Vein endothelial cell (primary cell): ENCODE data around the gene VWA5B2. TPM values are rescaled to one million over a fixed set of nuclear protein-coding genes. Genes with fewer than 3 reads are reported as not detected.

ENCODE experiments used
- small RNA-seq: library from RNA; depleted of rRNA; stranded (forward); fragments of <200 nt; gene quantifications from one replicate; pipeline ENCODE3, GENCODE V24; 2012
- total RNA-seq: library from RNA; depleted of rRNA; stranded (reverse); fragments of >200 nt; gene quantifications from 2 replicates; pipeline ENCODE4 v1.2.3, GENCODE V29; 2012

The VWA5B2 gene
- under 0.01 and 0.10 TPM in 2 replicates for total RNA-seq

GRCh38 chr3:184229394-184230080 is at the start of gene VWA5B2:
TSS of gene VWA5B2 (plus strand) at chr3:184229585. CDS start at chr3:184230529, 944 bp downstream.

GRCh38 chr3:184186184-184186901 is 43.0 kb upstream of the VWA5B2 start, which contains the start of gene ABCF3:
TSS of gene ABCF3 (plus strand) at chr3:184186199. CDS start at chr3:184186208, 9 bp downstream.

GRCh38 chr3:184248454-184249411 is 19.3 kb downstream of the VWA5B2 start, which contains the start of gene ALG3:
TSS of gene ALG3 (minus strand) at chr3:184248962. CDS start at chr3:184248940, 22 bp downstream.

GRCh38 chr3:184249412-184250166 is 20.2 kb downstream of the VWA5B2 start, which contains the start of gene EEF1AKMT4:
TSS of gene EEF1AKMT4 (plus strand) at chr3:184249672. CDS start at chr3:184249695, 23 bp downstream.

GRCh38 chr3:184261270-184261853 is 32.0 kb downstream of the VWA5B2 start, which contains the start of gene CAMK2N2:
TSS of gene CAMK2N2 (minus strand) at chr3:184261553. CDS start at chr3:184261285, 268 bp downstream.

GRCh38 chr3:184275961-184276910 is 46.9 kb downstream of the VWA5B2 start, which contains the start of gene ECE2:
TSS of gene ECE2 (plus strand) at chr3:184276022. CDS start at chr3:184276154, 132 bp downstream.

Small RNA genes within 50 kb of the gene (small RNA-seq; reads per million reads assigned to genes)
- gene MIR1224, result not detected

Other genes starting within 250 kb of the VWA5B2 start
- 13.7 and 14.6 TPM in 2 replicates for gene ABCC5, start 211.7 kb upstream of the VWA5B2 start, total RNA-seq
- gene HTR3D, start 197.8 kb upstream of the VWA5B2 start, total RNA-seq, result not detected in 2 replicates
- gene HTR3C, start 176.5 kb upstream of the VWA5B2 start, total RNA-seq, result not detected in 2 replicates
- gene HTR3E, start 132.5 kb upstream of the VWA5B2 start, total RNA-seq, result not detected in 2 replicates
- 40.2 and 40.5 TPM in 2 replicates for gene EIF2B5, start 94.2 kb upstream of the VWA5B2 start, total RNA-seq
- 31.6 and 34.0 TPM in 2 replicates for gene DVL3, start 74.2 kb upstream of the VWA5B2 start, total RNA-seq
- 389 and 410 TPM in 2 replicates for gene AP2M1, start 54.7 kb upstream of the VWA5B2 start, total RNA-seq
- 31.9 and 40.5 TPM in 2 replicates for gene ABCF3, start 43.4 kb upstream of the VWA5B2 start, total RNA-seq
- gene ALG3, start 19.4 kb downstream of the VWA5B2 start, total RNA-seq, result 30.5 and 40.5 TPM in 2 replicates
- 3.3 and 6.2 TPM in 2 replicates for gene EEF1AKMT4, start 20.1 kb downstream of the VWA5B2 start, total RNA-seq
- not detected in 2 replicates for gene CAMK2N2, start 32.0 kb downstream of the VWA5B2 start, total RNA-seq
- gene ECE2, start 46.4 kb downstream of the VWA5B2 start, total RNA-seq, result not detected in 2 replicates
- 463 and 575 TPM in 2 replicates for gene PSMD2, start 69.7 kb downstream of the VWA5B2 start, total RNA-seq
- gene EIF4G1, start 85.0 kb downstream of the VWA5B2 start, total RNA-seq, result 309 and 376 TPM in 2 replicates
- gene FAM131A, start 108.0 kb downstream of the VWA5B2 start, total RNA-seq, result 26.9 and 28.7 TPM in 2 replicates
- 4.4 and 4.6 TPM in 2 replicates for gene CLCN2, start 132.0 kb downstream of the VWA5B2 start, total RNA-seq
- 78.7 and 87.9 TPM in 2 replicates for gene POLR2H, start 132.1 kb downstream of the VWA5B2 start, total RNA-seq
- not detected in 2 replicates for gene THPO, start 148.6 kb downstream of the VWA5B2 start, total RNA-seq
- under 0.01 and 0.19 TPM in 2 replicates for gene CHRD, start 150.5 kb downstream of the VWA5B2 start, total RNA-seq